GM15510 (cell line): Measurements from ENCODE around the gene JUP.

ENCODE experiments used
- POLR2A ChIP-seq: IDR thresholded peaks from 3 replicates; pipeline ENCODE4 v1.6.1; 2011; ENCODE audit warnings: borderline replicate concordance; ENCODE audit not compliant: insufficient read length; ENCODE audit errors: extremely low read depth

Gene JUP

GRCh38 chr17:41733348-41734138, 53.0 kb downstream of the JUP start:
- no peak for TF ChIP-seq POLR2A

- no peak for TF ChIP-seq POLR2A
These were observed 54.7 kb downstream of the JUP start for GRCh38 chr17:41731836-41732235.

GRCh38 chr17:41730479-41730878, 56.0 kb downstream of the JUP start:
- no peak for TF ChIP-seq POLR2A

GRCh38 chr17:41728056-41728455, 58.5 kb downstream of the JUP start:
- no peak for TF ChIP-seq POLR2A

GRCh38 chr17:41725134-41725533, 61.4 kb downstream of the JUP start:
- TF ChIP-seq POLR2A, result no peak

- no peak for TF ChIP-seq POLR2A
These were observed 61.9 kb downstream of the JUP start for GRCh38 chr17:41724476-41725050.

- no peak for TF ChIP-seq POLR2A
These were observed 62.6 kb downstream of the JUP start for GRCh38 chr17:41723801-41724475.

GRCh38 chr17:41722231-41722630, 64.3 kb downstream of the JUP start:
- no peak for TF ChIP-seq POLR2A

- TF ChIP-seq POLR2A, result no peak
These were observed 68.2 kb downstream of the JUP start for GRCh38 chr17:41718287-41718645.

- TF ChIP-seq POLR2A, result no peak
These were observed 68.9 kb downstream of the JUP start for GRCh38 chr17:41717408-41718286.

- no peak for TF ChIP-seq POLR2A
These were observed 74.7 kb downstream of the JUP start, which contains the start of gene GAST for GRCh38 chr17:41711669-41712400. Gene GAST (plus strand): TSS chr17:41712331. CDS start chr17:41715437, 3,106 bp downstream.

GRCh38 chr17:41710472-41711090, 75.9 kb downstream of the JUP start:
- TF ChIP-seq POLR2A, result no peak

GRCh38 chr17:41707803-41708669, 78.5 kb downstream of the JUP start:
- no peak for TF ChIP-seq POLR2A

GRCh38 chr17:41705271-41705991, 81.1 kb downstream of the JUP start:
- TF ChIP-seq POLR2A, result no peak
